Pulmonary artery endothelial cell (primary cell): ENCODE measurements around the gene REM1. TPM values are rescaled to one million over a fixed set of nuclear protein-coding genes. Genes with fewer than 3 reads are reported as not detected.

ENCODE experiments used
- DNase-seq: peaks from one replicate; pipeline ENCODE4 v3.0.0-alpha.2; 2011; ENCODE audit warnings: low read depth, low spot score
- total RNA-seq: library from RNA; depleted of rRNA; stranded (reverse); fragments of >200 nt; gene quantifications from 2 replicates; pipeline ENCODE4 v1.2.3, GENCODE V29; 2014

REM1 gene
- total RNA-seq, 1 donor from 2014 or later = not detected

DNA sequence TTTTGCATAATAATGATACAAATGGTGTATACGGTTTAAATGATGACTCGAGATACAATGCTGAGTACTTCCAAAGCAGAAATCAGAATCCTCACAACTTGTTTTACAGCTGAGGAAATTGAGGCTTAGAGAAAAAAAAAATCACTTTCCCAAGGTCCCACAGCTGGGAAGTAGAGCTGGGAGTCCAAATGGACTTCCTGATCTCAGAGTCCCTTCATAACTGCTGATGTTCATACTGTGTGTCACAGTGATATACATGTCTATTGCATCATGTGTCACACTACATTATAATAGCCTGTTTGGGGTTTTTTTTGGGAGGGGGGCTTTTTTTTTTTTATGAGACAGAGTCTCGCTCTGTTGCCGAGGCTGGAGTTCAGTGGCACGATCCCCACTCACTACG is 47.6 kb downstream of the REM1 start:
- no peak for DNase-seq

GRCh38 chr20:31523361-31524283 is 48.5 kb downstream of the REM1 start:
- DNase-seq = no peak

- no peak for DNase-seq
Observed at GRCh38 chr20:31527266-31527665, 52.2 kb downstream of the REM1 start.

Other genes with a start within 250 kb of the REM1 start
- gene DEFB115, start 217.6 kb upstream of the REM1 start, total RNA-seq = not detected in 2 replicates
- not detected in 2 replicates for gene DEFB116, start 166.7 kb upstream of the REM1 start, total RNA-seq
- not detected in 2 replicates for gene DEFB118, start 106.7 kb upstream of the REM1 start, total RNA-seq
- not detected in 2 replicates for gene DEFB119, start 84.7 kb upstream of the REM1 start, total RNA-seq
- not detected in 2 replicates for gene DEFB121, start 69.1 kb upstream of the REM1 start, total RNA-seq
- gene DEFB123, start 34.7 kb upstream of the REM1 start, total RNA-seq = not detected in 2 replicates
- gene DEFB124, start 161 bp upstream of the REM1 start, total RNA-seq = not detected in 2 replicates
- gene HM13, start 39.2 kb downstream of the REM1 start, total RNA-seq = 53.3 and 69.3 TPM in 2 replicates
- gene ID1, start 130.0 kb downstream of the REM1 start, total RNA-seq = 180 and 213 TPM in 2 replicates
- gene COX4I2, start 162.6 kb downstream of the REM1 start, total RNA-seq = not detected in 2 replicates
- gene BCL2L1, start 247.6 kb downstream of the REM1 start, total RNA-seq = 81.2 and 97.4 TPM in 2 replicates